Stomach smooth muscle (tissue), 2 donors: ENCODE measurements around the gene DEAF1.

Experiments
- H3K27ac ChIP-seq: one replicate; pipeline ENCODE4 v1.7.0; 2013; ENCODE audit warnings: mild to moderate bottlenecking, low read length, inconsistent platforms
- H3K27me3 ChIP-seq, 2 donors: one replicate each; pipeline ENCODE4 v1.7.0; 2013; ENCODE audit warnings: low read length in 2 of 2; ENCODE audit not compliant: insufficient read depth in 2 of 2, control insufficient read depth in 1 of 2
- H3K36me3 ChIP-seq, 2 donors: one replicate each; pipeline ENCODE4 v1.7.0; 2013; ENCODE audit warnings: low read length in 2 of 2; ENCODE audit not compliant: control insufficient read depth in 2 of 2, insufficient read depth in 2 of 2
- H3K4me1 ChIP-seq: one replicate; pipeline ENCODE4 v1.7.0; 2013; ENCODE audit warnings: low read length; ENCODE audit not compliant: control insufficient read depth, insufficient read depth
- H3K4me3 ChIP-seq, 2 donors: one replicate each; pipeline ENCODE4 v1.7.0; 2013; ENCODE audit warnings: low read length in 2 of 2
- H3K9ac ChIP-seq, 2 donors: one replicate each; pipeline ENCODE4 v1.7.0; 2013; ENCODE audit warnings: low read length in 2 of 2, mild to moderate bottlenecking in 1 of 2
- H3K9me3 ChIP-seq, 2 donors: one replicate each; pipeline ENCODE4 v1.7.0; 2013; ENCODE audit warnings: low read length in 2 of 2; ENCODE audit not compliant: control insufficient read depth in 2 of 2
- donor health status: healthy.
- donor health status: Pancreatic carcinoma.

The DEAF1 gene

GRCh38 chr11:614623-615503 is 80.2 kb downstream of the DEAF1 start:
- H3K9me3 ChIP-seq: no peaks in the 10 kb centered on the region
- peak overlapping the region; percentile 87 for H3K27ac ChIP-seq
- no peaks in the 10 kb centered on the region for H3K27me3 ChIP-seq
- peaks cover 16 to 20% of the 10 kb centered on the region in 2 donors for H3K36me3 ChIP-seq
- peak overlapping the region; percentile 63 to 86 for H3K4me3 ChIP-seq
- H3K9ac ChIP-seq: peak overlapping the region; percentile 69 to 87
- H3K4me1 ChIP-seq: peaks cover 11% of the 10 kb centered on the region

- H3K27ac ChIP-seq: no peak overlapping the region
- no peak overlapping the region for H3K4me3 ChIP-seq
- peaks cover 16 to 20% of the 10 kb centered on the region in 2 donors for H3K36me3 ChIP-seq
Measured at GRCh38 chr11:614021-614622, 80.9 kb downstream of the DEAF1 start.

GRCh38 chr11:613369-613968 is 81.6 kb downstream of the DEAF1 start:
- H3K36me3 ChIP-seq: peaks cover 19 to 20% of the 10 kb centered on the region in 2 donors
- H3K9ac ChIP-seq: no peak overlapping the region
- no peak overlapping the region for H3K27ac ChIP-seq
- no peak overlapping the region for H3K4me3 ChIP-seq
- H3K27me3 ChIP-seq: no peaks in the 10 kb centered on the region
- no peaks in the 10 kb centered on the region for H3K9me3 ChIP-seq
- peaks cover 11% of the 10 kb centered on the region for H3K4me1 ChIP-seq

More at GRCh38 chr11:614021-614622, 80.9 kb downstream of the DEAF1 start:
- Histone ChIP-seq H3K9me3 (no peaks in the 10 kb centered on the region), H3K4me1 (peaks cover 11% of the 10 kb centered on the region), H3K9ac (no peak overlapping the region), H3K27me3 (no peaks in the 10 kb centered on the region)

GRCh38 chr11:612961-613300 is 82.1 kb downstream of the DEAF1 start:
- Histone ChIP-seq H3K9ac (no peak overlapping the region), H3K4me1 (peaks cover 11% of the 10 kb centered on the region), H3K27me3 (no peaks in the 10 kb centered on the region), H3K36me3 (peaks cover 20 to 24% of the 10 kb centered on the region in 2 donors), H3K27ac (no peak overlapping the region), H3K4me3 (no peak overlapping the region), H3K9me3 (no peaks in the 10 kb centered on the region)

GRCh38 chr11:612201-612960 is 82.6 kb downstream of the DEAF1 start:
- Histone ChIP-seq H3K36me3 (peaks cover 24 to 26% of the 10 kb centered on the region in 2 donors), H3K4me1 (peaks cover 11% of the 10 kb centered on the region), H3K4me3 (no peak overlapping the region), H3K27me3 (no peaks in the 10 kb centered on the region), H3K27ac (peak overlapping the region; percentile 1), H3K9me3 (no peaks in the 10 kb centered on the region), H3K9ac (no peak overlapping the region)

GRCh38 chr11:611001-611996 is 83.7 kb downstream of the DEAF1 start:
- H3K4me3 ChIP-seq: no peak overlapping the region
- peaks cover 30 to 31% of the 10 kb centered on the region in 2 donors for H3K36me3 ChIP-seq
- no peak overlapping the region for H3K27ac ChIP-seq
- no peaks in the 10 kb centered on the region for H3K27me3 ChIP-seq
- H3K9ac ChIP-seq: no peak overlapping the region
- H3K4me1 ChIP-seq: peaks cover 14% of the 10 kb centered on the region
- H3K9me3 ChIP-seq: no peaks in the 10 kb centered on the region

GRCh38 chr11:610146-610801 is 84.7 kb downstream of the DEAF1 start:
- peaks cover 33 to 35% of the 10 kb centered on the region in 2 donors for H3K36me3 ChIP-seq

GRCh38 chr11:609341-609811 is 85.6 kb downstream of the DEAF1 start:
- Histone ChIP-seq H3K27me3 (no peaks in the 10 kb centered on the region), H3K4me3 (no peak overlapping the region), H3K9ac (no peak overlapping the region), H3K36me3 (peaks cover 40 to 43% of the 10 kb centered on the region in 2 donors), H3K9me3 (no peaks in the 10 kb centered on the region), H3K27ac (no peak overlapping the region), H3K4me1 (peaks cover 10% of the 10 kb centered on the region)

More at GRCh38 chr11:610146-610801, 84.7 kb downstream of the DEAF1 start:
- Histone ChIP-seq H3K9me3 (no peaks in the 10 kb centered on the region), H3K9ac (no peak overlapping the region), H3K27me3 (no peaks in the 10 kb centered on the region), H3K4me3 (no peak overlapping the region), H3K27ac (no peak overlapping the region), H3K4me1 (peaks cover 18% of the 10 kb centered on the region)

- no peaks in the 10 kb centered on the region for H3K27me3 ChIP-seq
- H3K9me3 ChIP-seq: no peaks in the 10 kb centered on the region
- peaks cover 9% of the 10 kb centered on the region for H3K4me1 ChIP-seq
- peaks cover 43 to 46% of the 10 kb centered on the region in 2 donors for H3K36me3 ChIP-seq
- H3K4me3 ChIP-seq: no peak overlapping the region
- H3K27ac ChIP-seq: no peak overlapping the region
- no peak overlapping the region for H3K9ac ChIP-seq
Measured at GRCh38 chr11:608791-609251, 86.2 kb downstream of the DEAF1 start.
